Endothelial cell of umbilical vein (primary cell): ENCODE measurements around the gene CASP4. TPM values are rescaled to one million over a fixed set of nuclear protein-coding genes. Genes with fewer than 3 reads are reported as not detected.

ENCODE experiments used
- BruUV-seq: library from RNA; stranded (reverse); fragments of 400-500 nt; replicated peaks from 2 replicates; lab custom pipeline; 2021; lab: Mats Ljungman, UMichigan
- CTCF ChIA-PET: fragments of 300-600, 350-600 bp; sonication (Branson Sonifier 250); formaldehyde crosslinking; loops from one replicate; lab custom pipeline; 2021; ENCODE audit warnings: antibody characterized with exemption, inconsistent platforms; lab: Charles Lee
- POLR2A ChIA-PET: fragments of 300-600, 350-600 bp; sonication (Branson Sonifier 250); formaldehyde crosslinking; loops from one replicate; lab custom pipeline; 2021; ENCODE audit warnings: antibody characterized with exemption, inconsistent platforms; lab: Charles Lee
- DNase-seq: peaks from one replicate; pipeline ENCODE4 v3.0.0-alpha.2; 2011; ENCODE audit warnings: low read depth, low spot score
- FAIRE-seq: peaks from 2 replicates; lab custom pipeline; 2011; peaks lifted over from hg19 to GRCh38; lab: Jason Lieb, UNC
- H2AFZ ChIP-seq: 2 replicates; pipeline ENCODE4 v1.6.0; 2012; ENCODE audit warnings: low read depth, low read length, control low read depth, inconsistent platforms
- H3K27ac ChIP-seq: 2 replicates; pipeline ENCODE4 v1.5.1; 2011; ENCODE audit warnings: low read depth, mild to moderate bottlenecking, control low read depth, low read length, moderate library complexity; ENCODE audit not compliant: insufficient read depth
- H3K27me3 ChIP-seq, 2 experiments: 2 replicates each; pipeline versions ENCODE4 v1.6.0 to v1.6.1; 2011; ENCODE audit warnings: low read length in 2 of 2, mixed read lengths in 1 of 2; ENCODE audit not compliant: control insufficient read depth in 2 of 2, insufficient read depth in 2 of 2
- H3K36me3 ChIP-seq, 2 experiments: 2 replicates in 1 of 2; 3 replicates in 1 of 2; pipeline ENCODE4 v1.5.1; 2011; ENCODE audit warnings: low read length in 2 of 2, mild to moderate bottlenecking in 1 of 2, moderate library complexity in 1 of 2; ENCODE audit not compliant: control insufficient read depth in 2 of 2, insufficient read depth in 2 of 2; ENCODE audit errors: extremely low read depth in 1 of 2
- H3K4me1 ChIP-seq: 3 replicates; pipeline ENCODE4 v1.5.1; 2011; ENCODE audit warnings: mild to moderate bottlenecking, low read length; ENCODE audit not compliant: control insufficient read depth, insufficient read depth; ENCODE audit errors: extremely low read depth
- H3K4me2 ChIP-seq: 2 replicates; pipeline ENCODE4 v1.6.1; 2011; ENCODE audit warnings: low read length, control low read depth, mixed read lengths; ENCODE audit not compliant: insufficient read depth
- H3K4me3 ChIP-seq, 3 experiments: fragments of 200-600 bp in 1 of 3; sonication (generic), shearing (Covaris generic) in 1 of 3; replicated peaks in 1 of 3; 2 replicates each; pipeline ENCODE4 v1.5.1; 2011 to 2016; ENCODE audit warnings: control low read depth in 3 of 3, low read length in 3 of 3, mild to moderate bottlenecking in 2 of 3, inconsistent platforms in 1 of 3, low read depth in 1 of 3, moderate library complexity in 1 of 3; ENCODE audit not compliant: insufficient read depth in 1 of 3
- H3K79me2 ChIP-seq: 2 replicates; pipeline ENCODE4 v1.6.0; 2012; ENCODE audit warnings: low read length, inconsistent platforms; ENCODE audit not compliant: control insufficient read depth, insufficient read depth
- H3K9ac ChIP-seq: replicated peaks from 2 replicates; pipeline ENCODE3; 2011; ENCODE audit warnings: low read length, control low read depth; ENCODE audit not compliant: insufficient read depth; ENCODE audit errors: extremely low read depth
- H3K9me1 ChIP-seq: replicated peaks from 3 replicates; pipeline ENCODE4 v1.6.0; 2011; ENCODE audit warnings: mild to moderate bottlenecking, low read length; ENCODE audit not compliant: control insufficient read depth, insufficient read depth; ENCODE audit errors: extremely low read depth
- H3K9me3 ChIP-seq: replicated peaks from 2 replicates; pipeline ENCODE4 v1.5.1; 2012; ENCODE audit warnings: low read length, inconsistent platforms; ENCODE audit not compliant: control insufficient read depth, insufficient read depth
- H4K20me1 ChIP-seq: replicated peaks from 2 replicates; pipeline ENCODE3; 2011; ENCODE audit warnings: mild to moderate bottlenecking, low read length; ENCODE audit not compliant: control insufficient read depth, insufficient read depth; ENCODE audit errors: extremely low read depth
- CTCF ChIP-seq, 2 donors: IDR thresholded peaks; 1 replicate in 1 of 2; 2 replicates in 1 of 2; pipeline ENCODE4 v1.5.1; 2011; ENCODE audit warnings: low read length in 2 of 2, mild to moderate bottlenecking in 2 of 2, moderate library complexity in 2 of 2, control low read depth in 1 of 2, inconsistent platforms in 1 of 2, low read depth in 1 of 2; ENCODE audit not compliant: insufficient read depth in 1 of 2; ENCODE audit errors: extremely low read depth in 1 of 2
- EZH2 ChIP-seq: IDR thresholded peaks from 2 replicates; pipeline ENCODE4 v1.6.1; 2012; ENCODE audit warnings: borderline replicate concordance, low read depth, mild to moderate bottlenecking, moderate library complexity, low read length, inconsistent platforms; ENCODE audit not compliant: severe bottlenecking
- FOS ChIP-seq: IDR thresholded peaks from 2 replicates; pipeline ENCODE4 v1.6.1; 2011; ENCODE audit warnings: mild to moderate bottlenecking, low read length, moderate library complexity, borderline replicate concordance; ENCODE audit not compliant: insufficient read depth
- GATA2 ChIP-seq: IDR thresholded peaks from 2 replicates; pipeline ENCODE4 v1.7.0; 2011; ENCODE audit warnings: low read depth, mild to moderate bottlenecking, moderate library complexity, mixed read lengths, low read length; ENCODE audit not compliant: insufficient read length, insufficient read depth
- JUN ChIP-seq: IDR thresholded peaks from 2 replicates; pipeline ENCODE4 v1.6.1; 2011; ENCODE audit warnings: borderline replicate concordance, low read depth; ENCODE audit not compliant: insufficient read length, insufficient read depth
- MYC ChIP-seq: IDR thresholded peaks from one replicate; pipeline ENCODE4 v1.6.1; 2011; ENCODE audit warnings: mild to moderate bottlenecking, low read depth, low read length
- POLR2A ChIP-seq: IDR thresholded peaks from 2 replicates; pipeline ENCODE4 v1.6.1; 2012; ENCODE audit warnings: low read depth, mild to moderate bottlenecking, control low read depth, low read length
- POLR2AphosphoS5 ChIP-seq: IDR thresholded peaks from 2 replicates; pipeline ENCODE4 v1.6.1; 2012; ENCODE audit warnings: low read depth, mild to moderate bottlenecking, control low read depth, low read length, moderate library complexity; ENCODE audit not compliant: insufficient read depth
- dilution Hi-C: fragments of 300-500 bp; cut with MboI; formaldehyde crosslinking; loops from one replicate; pipeline ENCODE4 v1.15.0; 2019; ENCODE audit warnings: low sequenced_read_pairs; ENCODE audit not compliant: extremely low pct_ligation_motif_present
- intact Hi-C: fragments of 100-400 bp; cut with micrococcal nuclease; formaldehyde crosslinking; loops from one replicate; pipeline ENCODE4 v1.10.0; 2022
- polyA plus RNA-seq, 4 experiments: library from polyadenylated mRNA; depleted of rRNA in 3 of 4; stranded (reverse) in 3 of 4; unstranded in 1 of 4; fragments of >200 nt; gene quantifications; 2 replicates each; pipeline versions ENCODE4 v1.2.1 to v1.2.3, GENCODE V29; 2011 to 2012; ENCODE audit warnings: missing spikeins in 1 of 4
- total RNA-seq: library from RNA; stranded (reverse); gene quantifications from 2 replicates; pipeline ENCODE4 v1.2.3, GENCODE V29; 2021
- TF ChIP-seq, protein P1 (sequence below): IDR thresholded peaks from 2 replicates; pipeline ENCODE4 v1.6.1; 2011; ENCODE audit not compliant: insufficient read depth, insufficient read length

Gene CASP4
- total and polyA plus RNA-seq, 2 donors (not counting 3 experiments of a cell fraction or from before 2014, with no cell fraction given): 83.1 to 89.1 TPM

DNA sequence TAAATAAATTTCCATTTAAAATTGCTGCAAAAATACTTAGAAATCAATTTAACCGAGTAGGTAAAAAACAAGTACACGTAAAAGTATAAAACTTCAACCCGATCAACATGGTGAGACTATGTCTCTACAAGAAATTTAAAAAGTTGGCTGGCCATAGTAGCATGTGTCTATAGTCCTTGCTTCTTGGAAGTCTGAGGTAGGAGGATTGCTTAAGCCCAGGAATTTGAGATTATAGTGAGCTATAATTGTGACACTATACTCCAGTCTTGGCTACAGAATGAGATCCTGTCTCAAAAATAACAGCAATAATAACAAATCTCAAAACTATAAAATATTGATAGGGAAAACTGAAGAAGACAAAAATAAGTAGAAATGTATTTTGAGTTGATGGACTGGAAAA is 11.1 kb downstream of the CASP4 start:
- no peak overlapping the region for H3K27ac ChIP-seq
- H3K27me3 ChIP-seq: no peaks in the 10 kb centered on the region
- no peak for FAIRE-seq
- no peaks in the 10 kb centered on the region for H3K9me3 ChIP-seq
- intact Hi-C loops (no loop called here), dilution Hi-C loops (no loop called here)
- no peaks in the 10 kb centered on the region for H3K4me1 ChIP-seq
- ChIA-PET CTCF (no interaction called here), POLR2A (no interaction called here)
- H3K9me1 ChIP-seq: no peaks in the 10 kb centered on the region
- TF ChIP-seq JUN (no peak), MYC (no peak), FOS (no peak), POLR2AphosphoS5 (no peak), EZH2 (no peak), CTCF (IDR thresholded peaks at IDR 0.05; ENCODE audit: extremely low read depth in 1 of 2, insufficient read depth in 1 of 2, low read depth in 1 of 2, low read length in 2 of 2) (no peak), POLR2A (no peak), GATA2 (no peak)
- TF ChIP-seq, protein P1, sequence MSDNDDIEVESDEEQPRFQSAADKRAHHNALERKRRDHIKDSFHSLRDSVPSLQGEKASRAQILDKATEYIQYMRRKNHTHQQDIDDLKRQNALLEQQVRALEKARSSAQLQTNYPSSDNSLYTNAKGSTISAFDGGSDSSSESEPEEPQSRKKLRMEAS: no peak
- H3K4me3 ChIP-seq: no peak overlapping the region
- H3K79me2 ChIP-seq: peaks cover 44% of the 10 kb centered on the region
- no peak for DNase-seq
- no peak overlapping the region for H3K9ac ChIP-seq
- BruUV-seq: no TSS peak
- peaks cover 2 to 9% of the 10 kb centered on the region in 2 experiments for H3K36me3 ChIP-seq
- no peak overlapping the region for H3K4me2 ChIP-seq
- H4K20me1 ChIP-seq: no peaks in the 10 kb centered on the region
- no peak overlapping the region for H2AFZ ChIP-seq
